ENCODE measurements around the gene POLRMT.
"Not testable (repeated sequence)": the region's sequence is repeated elsewhere in the genome, so short reads cannot be mapped to it uniquely, and the experiment has no call there.

POLRMT gene

GRCh38 chr19:622666-623065 lies 10.7 kb downstream of the POLRMT start:
- H3K9me3 ChIP-seq (ENCODE audit: insufficient read depth, low read depth, low read length): no peaks in the 10 kb centered on the region
- H3K27ac ChIP-seq (ENCODE audit: low read depth, low read length): no peak overlapping the region
- H3K9ac ChIP-seq (ENCODE audit: low read depth, low read length): no peak overlapping the region
- no peaks in the 10 kb centered on the region for H3K27me3 ChIP-seq (ENCODE audit: insufficient read depth, low read length)
- no peak overlapping the region for H3K4me3 ChIP-seq (ENCODE audit: low read length)
- peaks cover 62% of the 10 kb centered on the region for H3K36me3 ChIP-seq (ENCODE audit: insufficient read depth, low read length)
- WGBS: 96% methylated on average over 37 of the region's 37 CpGs
- no peaks in the 10 kb centered on the region for H3K4me1 ChIP-seq (ENCODE audit: insufficient read depth, low read length)

DNA sequence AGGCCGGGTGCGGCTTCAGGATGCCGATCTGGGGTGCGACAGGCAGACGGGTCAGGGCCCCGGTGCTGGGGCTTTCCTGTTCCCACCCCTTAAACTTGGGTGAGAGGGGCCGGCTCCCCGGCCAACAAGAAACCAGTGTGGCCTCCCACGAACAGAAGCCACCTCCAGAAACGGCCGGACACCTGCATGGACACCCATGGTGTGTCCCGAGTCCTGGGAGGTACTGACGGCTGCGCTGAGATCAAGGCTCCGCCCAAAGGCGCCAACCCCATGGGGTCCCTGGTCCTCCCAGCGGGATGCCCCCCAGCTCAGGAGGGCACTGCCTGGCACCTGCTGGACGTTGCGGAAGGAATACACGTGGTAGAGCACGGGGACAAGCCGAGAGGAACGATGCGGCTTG lies 11.5 kb downstream of the POLRMT start:
- 97% methylated on average over 24 of the region's 24 CpGs for WGBS
- H3K9ac ChIP-seq (ENCODE audit: low read depth, low read length): no peak overlapping the region

GRCh38 chr19:621191-621590 lies 12.1 kb downstream of the POLRMT start:
- H3K9me3 ChIP-seq (ENCODE audit: insufficient read depth, low read depth, low read length); H3K27me3 ChIP-seq (ENCODE audit: insufficient read depth, low read length); H3K27ac ChIP-seq (ENCODE audit: low read depth, low read length); H3K4me3 ChIP-seq (ENCODE audit: low read length); H3K4me1 ChIP-seq (ENCODE audit: insufficient read depth, low read length); H3K9ac ChIP-seq (ENCODE audit: low read depth, low read length): not testable (repeated sequence)
- peaks cover 65% of the 10 kb centered on the region for H3K36me3 ChIP-seq (ENCODE audit: insufficient read depth, low read length)
- WGBS: 97% methylated on average over 48 of the region's 48 CpGs

More for the DNA sequence above, 11.5 kb downstream of the POLRMT start:
- Histone ChIP-seq H3K9me3 (ENCODE audit: insufficient read depth, low read depth, low read length) (no peaks in the 10 kb centered on the region), H3K4me3 (ENCODE audit: low read length) (no peak overlapping the region), H3K27me3 (ENCODE audit: insufficient read depth, low read length) (no peaks in the 10 kb centered on the region), H3K4me1 (ENCODE audit: insufficient read depth, low read length) (no peaks in the 10 kb centered on the region), H3K27ac (ENCODE audit: low read depth, low read length) (no peak overlapping the region), H3K36me3 (ENCODE audit: insufficient read depth, low read length) (peaks cover 65% of the 10 kb centered on the region)

GRCh38 chr19:620166-620862 lies 13.0 kb downstream of the POLRMT start:
- H3K27ac ChIP-seq (ENCODE audit: low read depth, low read length): no peak overlapping the region
- H3K36me3 ChIP-seq (ENCODE audit: insufficient read depth, low read length): peaks cover 58% of the 10 kb centered on the region
- no peaks in the 10 kb centered on the region for H3K4me1 ChIP-seq (ENCODE audit: insufficient read depth, low read length)
- no peaks in the 10 kb centered on the region for H3K27me3 ChIP-seq (ENCODE audit: insufficient read depth, low read length)
- H3K4me3 ChIP-seq (ENCODE audit: low read length): no peak overlapping the region
- 96% methylated on average over 45 of the region's 51 CpGs for WGBS
- H3K9ac ChIP-seq (ENCODE audit: low read depth, low read length): no peak overlapping the region
- no peaks in the 10 kb centered on the region for H3K9me3 ChIP-seq (ENCODE audit: insufficient read depth, low read depth, low read length)

DNA sequence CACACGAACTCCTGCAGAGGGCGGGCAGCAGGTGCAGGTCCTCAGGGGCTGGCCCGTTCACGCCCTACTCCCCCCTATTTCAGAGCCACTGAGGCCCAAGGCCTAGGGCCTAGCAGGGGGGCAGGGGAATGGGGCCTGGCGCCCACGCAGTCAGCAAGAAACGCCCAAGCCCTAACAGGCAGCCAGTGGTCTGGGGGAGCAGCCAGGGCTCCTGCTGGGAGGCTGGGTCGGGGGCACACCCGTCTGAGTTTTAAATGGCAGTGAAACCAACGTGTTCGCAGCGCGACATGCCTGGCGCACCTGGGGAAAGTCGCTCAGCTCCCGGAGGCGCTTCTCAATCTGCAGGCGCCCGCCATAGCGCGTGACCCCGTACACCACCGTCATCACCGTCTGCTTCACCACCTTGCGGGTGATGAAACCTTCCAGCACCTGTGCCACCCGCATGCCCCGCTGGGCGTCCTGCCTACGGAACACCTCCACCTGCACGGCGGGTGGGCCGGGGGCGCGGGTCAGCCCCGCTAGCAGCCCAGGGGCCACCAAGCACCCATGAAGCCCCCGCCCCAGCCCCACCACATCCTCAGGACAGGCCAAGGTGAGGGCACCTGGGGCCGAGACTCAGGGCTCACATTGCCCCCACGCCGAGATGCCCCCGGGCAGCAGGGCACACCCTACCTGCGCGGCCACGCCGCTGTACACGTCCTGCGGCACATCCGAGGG lies 13.9 kb downstream of the POLRMT start:
- H3K9ac ChIP-seq (ENCODE audit: low read depth, low read length): no peak overlapping the region
- no peak overlapping the region for H3K27ac ChIP-seq (ENCODE audit: low read depth, low read length)
- H3K27me3 ChIP-seq (ENCODE audit: insufficient read depth, low read length): no peaks in the 10 kb centered on the region
- no peaks in the 10 kb centered on the region for H3K4me1 ChIP-seq (ENCODE audit: insufficient read depth, low read length)
- no peaks in the 10 kb centered on the region for H3K9me3 ChIP-seq (ENCODE audit: insufficient read depth, low read depth, low read length)
- peaks cover 56% of the 10 kb centered on the region for H3K36me3 ChIP-seq (ENCODE audit: insufficient read depth, low read length)
- no peak overlapping the region for H3K4me3 ChIP-seq (ENCODE audit: low read length)
- WGBS: 96% methylated on average over 47 of the region's 47 CpGs

GRCh38 chr19:618674-619285 lies 14.6 kb downstream of the POLRMT start:
- no peak overlapping the region for H3K27ac ChIP-seq (ENCODE audit: low read depth, low read length)
- H3K4me1 ChIP-seq (ENCODE audit: insufficient read depth, low read length): no peaks in the 10 kb centered on the region
- H3K4me3 ChIP-seq (ENCODE audit: low read length): no peak overlapping the region
- 96% methylated on average over 27 of the region's 27 CpGs for WGBS
- no peak overlapping the region for H3K9ac ChIP-seq (ENCODE audit: low read depth, low read length)
- no peaks in the 10 kb centered on the region for H3K27me3 ChIP-seq (ENCODE audit: insufficient read depth, low read length)
- no peaks in the 10 kb centered on the region for H3K9me3 ChIP-seq (ENCODE audit: insufficient read depth, low read depth, low read length)
- H3K36me3 ChIP-seq (ENCODE audit: insufficient read depth, low read length): peaks cover 53% of the 10 kb centered on the region

- 97% methylated on average over 19 of the region's 19 CpGs for WGBS
- Histone ChIP-seq H3K36me3 (ENCODE audit: insufficient read depth, low read length) (peaks cover 48% of the 10 kb centered on the region), H3K9ac (ENCODE audit: low read depth, low read length) (no peak overlapping the region), H3K27me3 (ENCODE audit: insufficient read depth, low read length) (no peaks in the 10 kb centered on the region), H3K9me3 (ENCODE audit: insufficient read depth, low read depth, low read length) (no peaks in the 10 kb centered on the region), H3K27ac (ENCODE audit: low read depth, low read length) (no peak overlapping the region), H3K4me1 (ENCODE audit: insufficient read depth, low read length) (no peaks in the 10 kb centered on the region), H3K4me3 (ENCODE audit: low read length) (no peak overlapping the region)
These were observed 15.1 kb downstream of the POLRMT start for GRCh38 chr19:618247-618619.

GRCh38 chr19:617551-618246 lies 15.6 kb downstream of the POLRMT start:
- Histone ChIP-seq H3K36me3 (ENCODE audit: insufficient read depth, low read length) (peaks cover 45% of the 10 kb centered on the region), H3K27me3 (ENCODE audit: insufficient read depth, low read length) (no peaks in the 10 kb centered on the region), H3K9ac (ENCODE audit: low read depth, low read length) (no peak overlapping the region), H3K9me3 (ENCODE audit: insufficient read depth, low read depth, low read length) (no peaks in the 10 kb centered on the region), H3K4me3 (ENCODE audit: low read length) (no peak overlapping the region), H3K4me1 (ENCODE audit: insufficient read depth, low read length) (no peaks in the 10 kb centered on the region), H3K27ac (ENCODE audit: low read depth, low read length) (no peak overlapping the region)
- WGBS: 93% methylated on average over 29 of the region's 29 CpGs

- H3K27me3 ChIP-seq (ENCODE audit: insufficient read depth, low read length): no peaks in the 10 kb centered on the region
- H3K9me3 ChIP-seq (ENCODE audit: insufficient read depth, low read depth, low read length): no peaks in the 10 kb centered on the region
- H3K9ac ChIP-seq (ENCODE audit: low read depth, low read length): no peak overlapping the region
- WGBS: 96% methylated on average over 56 of the region's 58 CpGs
- H3K4me3 ChIP-seq (ENCODE audit: low read length): no peak overlapping the region
- peaks cover 43% of the 10 kb centered on the region for H3K36me3 ChIP-seq (ENCODE audit: insufficient read depth, low read length)
- no peaks in the 10 kb centered on the region for H3K4me1 ChIP-seq (ENCODE audit: insufficient read depth, low read length)
- H3K27ac ChIP-seq (ENCODE audit: low read depth, low read length): no peak overlapping the region
These were observed 16.4 kb downstream of the POLRMT start for GRCh38 chr19:616747-617526.

- Histone ChIP-seq H3K27me3 (ENCODE audit: insufficient read depth, low read length) (no peaks in the 10 kb centered on the region), H3K4me1 (ENCODE audit: insufficient read depth, low read length) (no peaks in the 10 kb centered on the region), H3K9me3 (ENCODE audit: insufficient read depth, low read depth, low read length) (no peaks in the 10 kb centered on the region), H3K36me3 (ENCODE audit: insufficient read depth, low read length) (peaks cover 39% of the 10 kb centered on the region), H3K4me3 (ENCODE audit: low read length) (no peak overlapping the region; the same call in 1 of the 2 replicates), H3K27ac (ENCODE audit: low read depth, low read length) (no peak overlapping the region), H3K9ac (ENCODE audit: low read depth, low read length) (no peak overlapping the region)
- 95% methylated on average over 74 of the region's 97 CpGs for WGBS
These were observed 17.2 kb downstream of the POLRMT start for GRCh38 chr19:616062-616700.

All from HUES64 (cell line).